ENCODE data around the gene LIAS. TPM values are rescaled to one million over a fixed set of nuclear protein-coding genes. Genes with fewer than 3 reads are reported as not detected.
"Not testable (repeated sequence)": the region's sequence is repeated elsewhere in the genome, so short reads cannot be mapped to it uniquely, and the experiment has no call there.

The LIAS gene
- polyA plus RNA-seq, 2 donors: 14.2 to 15.2 TPM

- Histone ChIP-seq H3K4me1 (ENCODE audit: control insufficient read depth in 2 of 2, insufficient read depth in 2 of 2, low read length in 1 of 2) (peaks cover 0 to 2% of the 10 kb centered on the region in 2 donors), H3K4me3 (ENCODE audit: low read depth in 1 of 2, low read length in 2 of 2) (no peak overlapping the region), H3K27me3 (ENCODE audit: control insufficient read depth in 1 of 2, insufficient read depth in 2 of 2, low read length in 2 of 2) (no peaks in the 10 kb centered on the region), H3K27ac (ENCODE audit: low read depth in 2 of 2, low read length in 1 of 2) (peak overlapping the region in 1 of 2 donors; percentile 21), H3K36me3 (ENCODE audit: control insufficient read depth in 2 of 2, insufficient read depth in 2 of 2, low read length in 1 of 2) (peaks cover 3 to 4% of the 10 kb centered on the region in 2 donors), H3K9me3 (ENCODE audit: control insufficient read depth in 2 of 2, insufficient read depth in 1 of 2, low read depth in 1 of 2, low read length in 1 of 2) (no peaks in the 10 kb centered on the region)
- 49 to 53% methylated on average over 4 of the region's 4 CpGs for WGBS, 2 donors
These were observed 56.1 kb downstream of the LIAS start for GRCh38 chr4:39514888-39515401.

GRCh38 chr4:39515669-39516401 is 57.0 kb downstream of the LIAS start:
- WGBS, 2 donors: 94 to 96% methylated on average over 14 of the region's 14 CpGs
- not testable (repeated sequence) for H3K36me3 ChIP-seq (ENCODE audit: control insufficient read depth in 2 of 2, insufficient read depth in 2 of 2, low read length in 1 of 2); H3K4me1 ChIP-seq (ENCODE audit: control insufficient read depth in 2 of 2, insufficient read depth in 2 of 2, low read length in 1 of 2); H3K9me3 ChIP-seq (ENCODE audit: control insufficient read depth in 2 of 2, insufficient read depth in 1 of 2, low read depth in 1 of 2, low read length in 1 of 2); H3K27me3 ChIP-seq (ENCODE audit: control insufficient read depth in 1 of 2, insufficient read depth in 2 of 2, low read length in 2 of 2); H3K27ac ChIP-seq (ENCODE audit: low read depth in 2 of 2, low read length in 1 of 2); H3K4me3 ChIP-seq (ENCODE audit: low read depth in 1 of 2, low read length in 2 of 2)

- peaks cover 0 to 2% of the 10 kb centered on the region in 2 donors for H3K4me1 ChIP-seq (ENCODE audit: control insufficient read depth in 2 of 2, insufficient read depth in 2 of 2, low read length in 1 of 2)
- H3K9me3 ChIP-seq (ENCODE audit: control insufficient read depth in 2 of 2, insufficient read depth in 1 of 2, low read depth in 1 of 2, low read length in 1 of 2): no peaks in the 10 kb centered on the region
- H3K4me3 ChIP-seq (ENCODE audit: low read depth in 1 of 2, low read length in 2 of 2): no peak overlapping the region
- H3K27ac ChIP-seq (ENCODE audit: low read depth in 2 of 2, low read length in 1 of 2): no peak overlapping the region
- H3K27me3 ChIP-seq (ENCODE audit: control insufficient read depth in 1 of 2, insufficient read depth in 2 of 2, low read length in 2 of 2): no peaks in the 10 kb centered on the region
- H3K36me3 ChIP-seq (ENCODE audit: control insufficient read depth in 2 of 2, insufficient read depth in 2 of 2, low read length in 1 of 2): peaks cover 0 to 2% of the 10 kb centered on the region in 2 donors
- WGBS, 2 donors: 89 to 91% methylated on average over 2 of the region's 2 CpGs
These were observed 57.6 kb downstream of the LIAS start for GRCh38 chr4:39516407-39516966.

- Histone ChIP-seq H3K27me3 (ENCODE audit: control insufficient read depth in 1 of 2, insufficient read depth in 2 of 2, low read length in 2 of 2) (no peaks in the 10 kb centered on the region), H3K4me3 (ENCODE audit: low read depth in 1 of 2, low read length in 2 of 2) (no peak overlapping the region), H3K9me3 (ENCODE audit: control insufficient read depth in 2 of 2, insufficient read depth in 1 of 2, low read depth in 1 of 2, low read length in 1 of 2) (no peaks in the 10 kb centered on the region), H3K4me1 (ENCODE audit: control insufficient read depth in 2 of 2, insufficient read depth in 2 of 2, low read length in 1 of 2) (peaks cover 0 to 2% of the 10 kb centered on the region in 2 donors), H3K27ac (ENCODE audit: low read depth in 2 of 2, low read length in 1 of 2) (no peak overlapping the region), H3K36me3 (ENCODE audit: control insufficient read depth in 2 of 2, insufficient read depth in 2 of 2, low read length in 1 of 2) (peaks cover 0 to 2% of the 10 kb centered on the region in 2 donors)
- WGBS, 2 donors: 89% methylated on average over 6 of the region's 6 CpGs
These were observed 59.6 kb downstream of the LIAS start for GRCh38 chr4:39518484-39518883.

GRCh38 chr4:39521253-39521919 is 62.5 kb downstream of the LIAS start:
- Histone ChIP-seq H3K4me1 (ENCODE audit: control insufficient read depth in 2 of 2, insufficient read depth in 2 of 2, low read length in 1 of 2) (no peaks in the 10 kb centered on the region), H3K27me3 (ENCODE audit: control insufficient read depth in 1 of 2, insufficient read depth in 2 of 2, low read length in 2 of 2) (no peaks in the 10 kb centered on the region), H3K27ac (ENCODE audit: low read depth in 2 of 2, low read length in 1 of 2) (no peak overlapping the region), H3K36me3 (ENCODE audit: control insufficient read depth in 2 of 2, insufficient read depth in 2 of 2, low read length in 1 of 2) (peaks cover 0 to 2% of the 10 kb centered on the region in 2 donors), H3K9me3 (ENCODE audit: control insufficient read depth in 2 of 2, insufficient read depth in 1 of 2, low read depth in 1 of 2, low read length in 1 of 2) (no peaks in the 10 kb centered on the region), H3K4me3 (ENCODE audit: low read depth in 1 of 2, low read length in 2 of 2) (no peak overlapping the region)
- 59 to 72% methylated on average over 5 of the region's 5 CpGs for WGBS, 2 donors

GRCh38 chr4:39522068-39522467 is 63.2 kb downstream of the LIAS start:
- WGBS, 2 donors: 64 to 74% methylated on average over 2 of the region's 2 CpGs
- H3K27me3 ChIP-seq (ENCODE audit: control insufficient read depth in 1 of 2, insufficient read depth in 2 of 2, low read length in 2 of 2): no peaks in the 10 kb centered on the region
- peaks cover 0 to 2% of the 10 kb centered on the region in 2 donors for H3K36me3 ChIP-seq (ENCODE audit: control insufficient read depth in 2 of 2, insufficient read depth in 2 of 2, low read length in 1 of 2)
- no peak overlapping the region for H3K4me3 ChIP-seq (ENCODE audit: low read depth in 1 of 2, low read length in 2 of 2)
- H3K9me3 ChIP-seq (ENCODE audit: control insufficient read depth in 2 of 2, insufficient read depth in 1 of 2, low read depth in 1 of 2, low read length in 1 of 2): no peaks in the 10 kb centered on the region
- H3K4me1 ChIP-seq (ENCODE audit: control insufficient read depth in 2 of 2, insufficient read depth in 2 of 2, low read length in 1 of 2): no peaks in the 10 kb centered on the region
- H3K27ac ChIP-seq (ENCODE audit: low read depth in 2 of 2, low read length in 1 of 2): no peak overlapping the region

- no peaks in the 10 kb centered on the region for H3K9me3 ChIP-seq (ENCODE audit: control insufficient read depth in 2 of 2, insufficient read depth in 1 of 2, low read depth in 1 of 2, low read length in 1 of 2)
- H3K4me3 ChIP-seq (ENCODE audit: low read depth in 1 of 2, low read length in 2 of 2): no peak overlapping the region
- no peaks in the 10 kb centered on the region for H3K4me1 ChIP-seq (ENCODE audit: control insufficient read depth in 2 of 2, insufficient read depth in 2 of 2, low read length in 1 of 2)
- no peaks in the 10 kb centered on the region for H3K27me3 ChIP-seq (ENCODE audit: control insufficient read depth in 1 of 2, insufficient read depth in 2 of 2, low read length in 2 of 2)
- WGBS, 2 donors: 76 to 83% methylated on average over 7 of the region's 7 CpGs
- H3K36me3 ChIP-seq (ENCODE audit: control insufficient read depth in 2 of 2, insufficient read depth in 2 of 2, low read length in 1 of 2): no peaks in the 10 kb centered on the region
- H3K27ac ChIP-seq (ENCODE audit: low read depth in 2 of 2, low read length in 1 of 2): no peak overlapping the region
These were observed 65.5 kb downstream of the LIAS start for GRCh38 chr4:39524161-39524957.

- Histone ChIP-seq H3K9me3 (ENCODE audit: control insufficient read depth in 2 of 2, insufficient read depth in 1 of 2, low read depth in 1 of 2, low read length in 1 of 2) (peaks cover 0 to 4% of the 10 kb centered on the region in 2 donors), H3K4me1 (ENCODE audit: control insufficient read depth in 2 of 2, insufficient read depth in 2 of 2, low read length in 1 of 2) (no peaks in the 10 kb centered on the region), H3K27me3 (ENCODE audit: control insufficient read depth in 1 of 2, insufficient read depth in 2 of 2, low read length in 2 of 2) (no peaks in the 10 kb centered on the region), H3K4me3 (ENCODE audit: low read depth in 1 of 2, low read length in 2 of 2) (peak overlapping the region; percentile 74 to 98), H3K36me3 (ENCODE audit: control insufficient read depth in 2 of 2, insufficient read depth in 2 of 2, low read length in 1 of 2) (no peaks in the 10 kb centered on the region), H3K27ac (ENCODE audit: low read depth in 2 of 2, low read length in 1 of 2) (peak overlapping the region; percentile 91 to 92)
- 18 to 19% methylated on average over 9 of the region's 9 CpGs for WGBS, 2 donors
These were observed 67.2 kb downstream of the LIAS start for GRCh38 chr4:39525822-39526690.

All from esophagus (tissue), 2 donors.